Neuronal stem cell (in vitro differentiated cells): ENCODE results near the gene CHI3L1.

ENCODE experiments used
- DNase-seq: peaks from one replicate; pipeline ENCODE4 v3.0.0-alpha.2; 2013; ENCODE audit warnings: low spot score
- H2AFZ ChIP-seq: one replicate; pipeline ENCODE4 v1.6.1; 2013; ENCODE audit warnings: mild to moderate bottlenecking, low read length, inconsistent platforms
- H2AK5ac ChIP-seq: 2 replicates; pipeline ENCODE4 v1.6.1; 2013; ENCODE audit warnings: low read depth, mild to moderate bottlenecking, inconsistent platforms, low read length, moderate library complexity, mixed read lengths
- H2BK120ac ChIP-seq: 2 replicates; pipeline ENCODE4 v1.6.1; 2013; ENCODE audit warnings: low read depth, mild to moderate bottlenecking, inconsistent platforms, low read length, moderate library complexity, mixed read lengths
- H2BK12ac ChIP-seq: one replicate; pipeline ENCODE4 v1.6.1; 2013; ENCODE audit warnings: low read length, inconsistent platforms
- H2BK15ac ChIP-seq: 2 replicates; pipeline ENCODE4 v1.6.1; 2013; ENCODE audit warnings: mild to moderate bottlenecking, low read length, inconsistent platforms, mixed read lengths
- H2BK5ac ChIP-seq: one replicate; pipeline ENCODE4 v1.6.1; 2013; ENCODE audit warnings: inconsistent platforms, mild to moderate bottlenecking, low read length, moderate library complexity
- H3K14ac ChIP-seq: one replicate; pipeline ENCODE4 v1.6.1; 2013; ENCODE audit warnings: low read length, inconsistent platforms
- H3K18ac ChIP-seq: 2 replicates; pipeline ENCODE4 v1.6.1; 2013; ENCODE audit warnings: low read length, inconsistent platforms
- H3K23ac ChIP-seq: 2 replicates; pipeline ENCODE4 v1.6.1; 2013; ENCODE audit warnings: low read depth, mild to moderate bottlenecking, mixed read lengths, low read length, inconsistent platforms; ENCODE audit not compliant: poor library complexity
- H3K27ac ChIP-seq: replicated peaks from 3 replicates; pipeline ENCODE4 v1.5.1; 2013; ENCODE audit warnings: low read length, inconsistent platforms
- H3K27me3 ChIP-seq, 3 experiments: 2 replicates each; pipeline ENCODE4 v1.6.1; 2013; ENCODE audit warnings: low read length in 3 of 3, mild to moderate bottlenecking in 2 of 3, inconsistent platforms in 1 of 3, low read depth in 1 of 3, mixed read lengths in 1 of 3, moderate library complexity in 1 of 3; ENCODE audit not compliant: control insufficient read depth in 3 of 3, insufficient read depth in 3 of 3
- H3K36me3 ChIP-seq, 2 donors: replicated peaks in 1 of 2; 2 replicates each; pipeline ENCODE4 v1.6.1; 2013; ENCODE audit warnings: low read length in 2 of 2; ENCODE audit not compliant: control insufficient read depth in 2 of 2, insufficient read depth in 2 of 2
- H3K4ac ChIP-seq: 2 replicates; pipeline ENCODE4 v1.6.1; 2013; ENCODE audit warnings: inconsistent platforms, mild to moderate bottlenecking, low read length, moderate library complexity
- H3K4me1 ChIP-seq, 2 donors: 1 replicate in 1 of 2; 2 replicates in 1 of 2; pipeline ENCODE4 v1.6.1; 2013; ENCODE audit warnings: low read length in 2 of 2, low read depth in 1 of 2; ENCODE audit not compliant: control insufficient read depth in 2 of 2, insufficient read depth in 1 of 2
- H3K4me2 ChIP-seq: one replicate; pipeline ENCODE4 v1.6.1; 2013; ENCODE audit warnings: mild to moderate bottlenecking, low read length, inconsistent platforms; ENCODE audit not compliant: insufficient read depth, poor library complexity, severe bottlenecking
- H3K4me3 ChIP-seq, 2 donors: 2 replicates each; pipeline ENCODE4 v1.5.1; 2013; ENCODE audit warnings: low read length in 2 of 2, mild to moderate bottlenecking in 2 of 2, inconsistent platforms in 1 of 2, moderate library complexity in 1 of 2
- H3K79me1 ChIP-seq: one replicate; pipeline ENCODE4 v1.6.1; 2013; ENCODE audit warnings: low read depth, mild to moderate bottlenecking, inconsistent platforms, low read length, moderate library complexity
- H3K9ac ChIP-seq: one replicate; pipeline ENCODE4 v1.6.1; 2013; ENCODE audit warnings: mild to moderate bottlenecking, low read depth, low read length, inconsistent platforms; ENCODE audit not compliant: poor library complexity
- H3K9me3 ChIP-seq, 2 donors: replicated peaks in 1 of 2; 2 replicates each; pipeline versions ENCODE3 to v1.6.1; 2013; ENCODE audit warnings: low read length in 2 of 2, mild to moderate bottlenecking in 2 of 2, inconsistent platforms in 1 of 2, low read depth in 1 of 2, mixed read lengths in 1 of 2, moderate library complexity in 1 of 2; ENCODE audit not compliant: control insufficient read depth in 2 of 2, insufficient read depth in 1 of 2
- H4K8ac ChIP-seq: one replicate; pipeline ENCODE4 v1.6.1; 2013; ENCODE audit warnings: low read depth, mild to moderate bottlenecking, inconsistent platforms, low read length, moderate library complexity
- H4K91ac ChIP-seq: one replicate; pipeline ENCODE4 v1.6.1; 2013; ENCODE audit warnings: low read length, low read depth, mild to moderate bottlenecking, inconsistent platforms; ENCODE audit not compliant: poor library complexity
- WGBS, 2 donors: extraction: QIAGEN DNeasy Blood & Tissue Kit; methylation state at CpG; one replicate each; pipeline ENCODE4 v1.1.7; 2013; ENCODE audit warnings: missing lambda C conversion rate in 2 of 2, mixed read lengths in 1 of 2; ENCODE audit not compliant: insufficient read length in 2 of 2, insufficient replicate concordance in 1 of 2; ENCODE audit errors: extremely low coverage in 2 of 2; 5-methylcytosine and 5-hydroxymethylcytosine counted together

CHI3L1 gene

DNA sequence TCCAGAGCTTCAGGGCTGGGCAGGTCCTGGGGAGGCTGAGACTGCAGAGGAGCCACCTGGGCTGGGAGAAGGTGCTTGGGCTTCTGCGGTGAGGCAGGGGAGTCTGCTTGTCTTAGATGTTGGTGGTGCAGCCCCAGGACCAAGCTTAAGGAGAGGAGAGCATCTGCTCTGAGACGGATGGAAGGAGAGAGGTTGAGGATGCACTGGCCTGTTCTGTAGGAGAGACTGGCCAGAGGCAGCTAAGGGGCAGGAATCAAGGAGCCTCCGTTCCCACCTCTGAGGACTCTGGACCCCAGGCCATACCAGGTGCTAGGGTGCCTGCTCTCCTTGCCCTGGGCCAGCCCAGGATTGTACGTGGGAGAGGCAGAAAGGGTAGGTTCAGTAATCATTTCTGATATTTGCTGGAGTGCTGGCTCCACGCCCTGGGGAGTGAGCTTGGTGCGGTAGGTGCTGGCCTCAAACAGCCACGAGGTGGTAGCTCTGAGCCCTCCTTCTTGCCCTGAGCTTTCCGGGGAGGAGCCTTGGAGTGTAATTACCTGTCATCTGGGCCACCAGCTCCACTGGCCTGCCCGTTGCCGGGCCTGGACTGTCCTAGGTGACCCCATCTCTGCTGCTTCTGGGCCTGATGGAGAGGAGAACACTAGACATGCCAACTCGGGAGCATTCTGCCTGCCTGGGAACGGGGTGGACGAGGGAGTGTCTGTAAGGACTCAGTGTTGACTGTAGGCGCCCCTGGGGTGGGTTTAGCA, 20.1 kb downstream of the CHI3L1 start:
- Histone ChIP-seq H3K18ac (peak overlapping the region; percentile 84), H2BK12ac (peak overlapping the region; percentile 84), H3K36me3 (no peaks in the 10 kb centered on the region), H3K4me2 (no peak overlapping the region), H4K91ac (no peak overlapping the region), H2BK5ac (peak overlapping the region; percentile 61), H3K27ac (no peak overlapping the region), H3K4ac (no peak overlapping the region), H2AFZ (no peak overlapping the region), H2BK120ac (peak overlapping the region; percentile 77), H4K8ac (peak overlapping the region; percentile 48), H3K27me3 (no peaks in the 10 kb centered on the region), H3K23ac (no peak overlapping the region), H3K4me1 (peaks cover 0 to 6% of the 10 kb centered on the region in 2 donors), H3K4me3 (no peak overlapping the region), H3K9me3 (no peaks in the 10 kb centered on the region), H2AK5ac (peak overlapping the region; percentile 91), H2BK15ac (peak overlapping the region; percentile 89), H3K14ac (no peak overlapping the region), H3K9ac (peak overlapping the region; percentile 70), H3K79me1 (no peaks in the 10 kb centered on the region)
- DNase-seq, result no peak
- WGBS, 2 donors, result no CpG with 5 or more reads among the region's 14 CpGs

DNA sequence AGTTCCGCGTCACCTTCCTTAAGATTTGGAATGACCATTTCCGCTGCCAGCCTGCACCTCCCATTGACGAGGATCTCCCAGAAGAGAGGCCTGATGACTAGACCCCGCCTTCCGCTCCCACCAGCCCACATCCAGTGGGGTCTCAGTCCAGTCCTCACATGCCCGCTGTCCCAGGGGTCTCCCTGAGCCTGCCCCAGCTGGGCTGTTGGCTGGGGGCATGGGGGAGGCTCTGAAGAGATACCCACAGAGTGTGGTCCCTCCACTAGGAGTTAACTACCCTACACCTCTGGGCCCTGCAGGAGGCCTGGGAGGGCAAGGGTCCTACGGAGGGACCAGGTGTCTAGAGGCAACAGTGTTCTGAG, 20.7 kb downstream of the CHI3L1 start:
- DNase-seq, result no peak
- Histone ChIP-seq H4K8ac (peak overlapping the region; percentile 48), H2BK120ac (no peak overlapping the region), H2BK5ac (no peak overlapping the region), H3K79me1 (no peaks in the 10 kb centered on the region), H2AFZ (no peak overlapping the region), H4K91ac (no peak overlapping the region), H3K14ac (peak overlapping the region; percentile 75), H2AK5ac (peak overlapping the region; percentile 91), H3K9ac (peak overlapping the region; percentile 63), H3K9me3 (no peaks in the 10 kb centered on the region), H3K4me1 (peaks cover 0 to 6% of the 10 kb centered on the region in 2 donors), H3K4me3 (no peak overlapping the region), H3K18ac (peak overlapping the region; percentile 84), H2BK15ac (peak overlapping the region; percentile 89), H2BK12ac (peak overlapping the region; percentile 84), H3K23ac (peak overlapping the region; percentile 52), H3K36me3 (no peaks in the 10 kb centered on the region), H3K27ac (no peak overlapping the region), H3K27me3 (no peaks in the 10 kb centered on the region), H3K4ac (no peak overlapping the region), H3K4me2 (no peak overlapping the region)
- no CpG with 5 or more reads among the region's 8 CpGs for WGBS, 2 donors

DNA sequence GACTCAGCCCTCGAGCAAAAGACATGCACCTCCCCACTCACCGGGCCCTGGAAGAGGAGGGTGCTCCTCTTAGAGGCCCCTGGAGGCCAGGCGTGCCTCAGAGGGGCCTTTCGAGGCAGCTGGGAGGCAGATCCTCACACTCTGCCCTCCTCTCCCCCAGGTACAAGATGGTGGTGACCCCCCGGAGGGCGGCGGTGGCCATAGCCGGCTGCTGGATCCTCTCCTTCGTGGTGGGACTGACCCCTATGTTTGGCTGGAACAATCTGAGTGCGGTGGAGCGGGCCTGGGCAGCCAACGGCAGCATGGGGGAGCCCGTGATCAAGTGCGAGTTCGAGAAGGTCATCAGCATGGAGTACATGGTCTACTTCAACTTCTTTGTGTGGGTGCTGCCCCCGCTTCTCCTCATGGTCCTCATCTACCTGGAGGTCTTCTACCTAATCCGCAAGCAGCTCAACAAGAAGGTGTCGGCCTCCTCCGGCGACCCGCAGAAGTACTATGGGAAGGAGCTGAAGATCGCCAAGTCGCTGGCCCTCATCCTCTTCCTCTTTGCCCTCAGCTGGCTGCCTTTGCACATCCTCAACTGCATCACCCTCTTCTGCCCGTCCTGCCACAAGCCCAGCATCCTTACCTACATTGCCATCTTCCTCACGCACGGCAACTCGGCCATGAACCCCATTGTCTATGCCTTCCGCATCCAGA, 21.3 kb downstream of the CHI3L1 start:
- peak overlapping the region; percentile 75 for H3K14ac ChIP-seq
- peak overlapping the region; percentile 89 for H2BK15ac ChIP-seq
- no peak overlapping the region for H3K4me3 ChIP-seq
- no peaks in the 10 kb centered on the region for H3K36me3 ChIP-seq
- H2BK12ac ChIP-seq, result no peak overlapping the region
- no peaks in the 10 kb centered on the region for H3K9me3 ChIP-seq
- H3K27ac ChIP-seq, result no peak overlapping the region
- no peak overlapping the region for H4K91ac ChIP-seq
- H2BK120ac ChIP-seq, result no peak overlapping the region
- WGBS, 2 donors, result no CpG with 5 or more reads among the region's 28 CpGs
- peak overlapping the region; percentile 52 for H3K23ac ChIP-seq
- H3K9ac ChIP-seq, result no peak overlapping the region
- no peak overlapping the region for H4K8ac ChIP-seq
- H3K4ac ChIP-seq, result no peak overlapping the region
- no peak for DNase-seq
- H2BK5ac ChIP-seq, result no peak overlapping the region
- H2AFZ ChIP-seq, result no peak overlapping the region
- H3K79me1 ChIP-seq, result no peaks in the 10 kb centered on the region
- H3K4me2 ChIP-seq, result no peak overlapping the region
- H2AK5ac ChIP-seq, result peak overlapping the region; percentile 93
- peak overlapping the region; percentile 78 for H3K18ac ChIP-seq
- H3K27me3 ChIP-seq, result no peaks in the 10 kb centered on the region
- H3K4me1 ChIP-seq, result peaks cover 0 to 6% of the 10 kb centered on the region in 2 donors

DNA sequence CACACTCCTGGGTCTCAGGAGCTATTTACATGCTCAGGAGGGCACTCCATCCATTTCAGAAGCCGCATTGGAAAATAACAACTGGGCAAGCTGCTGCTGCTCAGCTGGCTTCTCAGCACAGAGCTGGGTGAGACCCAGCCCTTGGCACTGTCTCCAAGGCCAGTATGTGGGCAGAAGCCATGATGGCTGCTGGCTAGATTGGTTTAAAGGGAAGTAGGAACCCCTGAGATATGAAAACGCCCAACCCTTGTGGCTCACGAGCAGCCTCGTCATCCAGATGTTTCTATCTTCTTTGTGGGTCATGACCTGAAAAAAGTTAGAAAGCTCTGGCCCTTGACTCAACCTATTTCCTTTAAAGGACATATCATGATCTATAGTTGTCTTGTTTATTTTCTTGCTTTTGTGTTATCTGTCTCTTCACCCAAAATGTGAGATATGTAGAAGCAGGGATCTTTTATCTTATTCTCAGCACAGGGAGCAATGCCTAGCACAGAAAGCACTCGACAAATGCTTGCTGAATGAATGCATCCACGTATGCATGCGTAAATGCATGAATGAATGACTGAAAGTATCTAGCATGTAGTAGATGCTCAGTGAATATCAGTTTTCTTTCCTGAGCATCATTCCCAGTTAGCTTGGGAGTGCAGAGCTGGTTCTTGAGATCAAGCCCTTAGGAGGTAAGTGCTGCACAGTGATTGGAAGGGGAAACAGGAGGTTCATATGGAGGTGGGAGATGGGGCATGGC, 22.4 kb downstream of the CHI3L1 start:
- H3K4ac ChIP-seq, result peak overlapping the region; percentile 76
- H3K27ac ChIP-seq, result no peak overlapping the region
- no peak overlapping the region for H3K4me2 ChIP-seq
- H3K23ac ChIP-seq, result no peak overlapping the region
- H4K91ac ChIP-seq, result no peak overlapping the region
- peaks cover 0 to under 1% of the 10 kb centered on the region in 2 donors for H3K9me3 ChIP-seq
- H3K14ac ChIP-seq, result no peak overlapping the region
- no CpG with 5 or more reads among the region's 7 CpGs for WGBS, 2 donors
- H2BK15ac ChIP-seq, result no peak overlapping the region
- H3K9ac ChIP-seq, result no peak overlapping the region
- H2AK5ac ChIP-seq, result no peak overlapping the region
- no peak overlapping the region for H3K4me3 ChIP-seq
- H3K36me3 ChIP-seq, result no peaks in the 10 kb centered on the region
- H2AFZ ChIP-seq, result no peak overlapping the region
- H2BK5ac ChIP-seq, result no peak overlapping the region
- no peaks in the 10 kb centered on the region for H3K27me3 ChIP-seq
- no peak overlapping the region for H3K18ac ChIP-seq
- H4K8ac ChIP-seq, result no peak overlapping the region
- no peak for DNase-seq
- no peak overlapping the region for H2BK12ac ChIP-seq
- H3K79me1 ChIP-seq, result no peaks in the 10 kb centered on the region
- H3K4me1 ChIP-seq, result peaks cover 0 to 7% of the 10 kb centered on the region in 2 donors
- H2BK120ac ChIP-seq, result no peak overlapping the region
